ENCODE measurements around the gene GRIN1.

The GRIN1 gene

GRCh38 chr9:137149942-137150616 is 11.1 kb downstream of the GRIN1 start:
- DNase-seq (ENCODE audit: low read depth): no peak
- in situ Hi-C loops (cut with HindIII; ENCODE audit: low sequenced_read_pairs): no loop called here
- no peak for TF ChIP-seq CTCF (IDR thresholded peaks at IDR 0.05; ENCODE audit: low read depth, low read length, missing control alignments)
- no peak overlapping the region for H3K4me3 ChIP-seq (ENCODE audit: low read depth, low read length)

- in situ Hi-C loops (cut with HindIII; ENCODE audit: low sequenced_read_pairs): no loop called here
- TF ChIP-seq CTCF (IDR thresholded peaks at IDR 0.05; ENCODE audit: low read depth, low read length, missing control alignments): no peak
Measured at GRCh38 chr9:137150617-137151457, 11.9 kb downstream of the GRIN1 start.

GRCh38 chr9:137152844-137153405 is 14.0 kb downstream of the GRIN1 start:
- in situ Hi-C loops (cut with HindIII; ENCODE audit: low sequenced_read_pairs): no loop called here
- H3K4me3 ChIP-seq (ENCODE audit: low read depth, low read length): no peak overlapping the region
- no peak for DNase-seq (ENCODE audit: low read depth)
- no peak for TF ChIP-seq CTCF (IDR thresholded peaks at IDR 0.05; ENCODE audit: low read depth, low read length, missing control alignments)

More at GRCh38 chr9:137150617-137151457, 11.9 kb downstream of the GRIN1 start:
- DNase-seq (ENCODE audit: low read depth): no peak
- H3K4me3 ChIP-seq (ENCODE audit: low read depth, low read length): no peak overlapping the region

GRCh38 chr9:137156567-137157375 is 17.8 kb downstream of the GRIN1 start:
- no peak for TF ChIP-seq CTCF (IDR thresholded peaks at IDR 0.05; ENCODE audit: low read depth, low read length, missing control alignments)
- peak overlapping the region; percentile 22 for H3K4me3 ChIP-seq (ENCODE audit: low read depth, low read length)
- in situ Hi-C loops (cut with HindIII; ENCODE audit: low sequenced_read_pairs): no loop called here
- no peak for DNase-seq (ENCODE audit: low read depth)

- in situ Hi-C loops (cut with HindIII; ENCODE audit: low sequenced_read_pairs): no loop called here
- H3K4me3 ChIP-seq (ENCODE audit: low read depth, low read length): no peak overlapping the region
- TF ChIP-seq CTCF (IDR thresholded peaks at IDR 0.05; ENCODE audit: low read depth, low read length, missing control alignments): no peak
- DNase-seq (ENCODE audit: low read depth): no peak
Measured at GRCh38 chr9:137157618-137158415, 18.9 kb downstream of the GRIN1 start.
